Activated T-helper 9 cell treated with anti-CD3 and anti-CD28 coated beads, Interleukin-2, amount 50 U/mL, for 16 hours (primary cell): Measurements from ENCODE around the gene EHD3.

Source experiments
- DNase-seq: peaks from one replicate; pipeline ENCODE4 v3.0.0-alpha.2; 2020; ENCODE audit warnings: low read depth

The EHD3 gene

DNA sequence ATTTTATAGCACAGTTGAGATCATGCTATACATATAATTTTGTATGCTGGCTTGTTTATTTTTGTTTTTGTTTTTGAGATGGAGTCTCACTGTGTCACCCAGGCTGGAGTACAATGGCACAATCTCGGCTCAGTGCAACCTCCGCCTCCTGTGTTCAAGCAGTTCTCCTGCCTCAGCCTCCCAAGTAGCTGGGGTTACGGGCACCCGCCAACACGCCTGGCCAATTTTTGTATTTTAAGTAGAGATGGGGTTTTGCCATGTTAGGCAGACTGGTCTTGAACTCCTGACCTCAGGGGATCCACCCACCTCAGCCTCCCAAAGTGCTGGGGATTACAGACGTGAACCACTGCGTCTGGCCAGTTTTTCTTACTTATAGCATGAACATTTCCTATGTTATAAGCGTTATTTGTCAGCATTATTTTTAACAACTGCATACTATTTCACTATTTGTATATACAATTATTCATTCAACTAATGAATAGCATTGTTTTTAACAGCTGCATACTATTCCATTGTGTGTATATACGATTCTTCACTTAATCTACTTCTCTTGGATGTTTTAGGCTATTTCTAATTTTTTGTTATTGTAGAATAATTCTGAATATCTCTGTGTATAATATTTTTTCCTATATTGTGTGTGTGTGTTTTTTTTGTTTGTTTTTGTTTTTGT lies 3.5 kb downstream of the EHD3 start:
- DNase-seq, result no peak

DNA sequence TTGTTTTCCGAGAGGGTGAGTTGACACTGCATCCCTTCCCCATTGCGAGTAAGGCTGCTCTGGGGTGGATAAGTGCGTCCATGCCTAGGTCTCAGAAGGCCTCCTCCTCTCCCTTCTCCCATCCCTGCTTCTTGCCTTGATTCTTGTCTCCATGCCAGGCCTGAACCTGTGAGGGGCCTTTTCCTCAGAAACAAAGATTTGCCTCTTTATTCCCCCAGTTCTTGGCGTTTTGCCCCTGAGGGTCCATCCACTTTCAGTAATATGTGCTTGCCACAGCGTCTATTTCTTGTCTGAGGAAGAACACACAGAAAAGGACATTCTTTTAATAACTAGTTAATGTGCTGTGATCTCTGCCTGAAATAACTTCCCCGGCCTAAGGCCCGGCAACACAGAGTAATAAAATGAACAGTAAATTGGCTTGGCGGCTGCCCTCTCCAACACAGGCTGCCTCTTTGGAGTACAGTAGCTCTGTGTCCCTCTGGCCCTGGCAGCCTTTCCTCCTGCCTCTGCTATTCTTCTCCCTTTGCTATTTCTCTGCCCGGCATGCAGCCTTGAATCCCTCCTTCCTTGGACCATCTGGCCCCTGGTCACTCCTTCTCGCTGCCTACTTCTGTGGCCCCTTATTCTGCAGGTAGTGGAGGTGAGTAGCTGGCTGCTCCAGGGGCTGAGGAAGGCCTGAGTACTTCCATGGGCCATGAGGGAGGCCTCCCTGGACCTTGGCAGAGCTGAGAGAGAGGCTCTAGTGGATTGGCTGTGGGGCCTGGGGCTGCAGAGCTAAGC lies 4.4 kb downstream of the EHD3 start:
- no peak for DNase-seq

DNA sequence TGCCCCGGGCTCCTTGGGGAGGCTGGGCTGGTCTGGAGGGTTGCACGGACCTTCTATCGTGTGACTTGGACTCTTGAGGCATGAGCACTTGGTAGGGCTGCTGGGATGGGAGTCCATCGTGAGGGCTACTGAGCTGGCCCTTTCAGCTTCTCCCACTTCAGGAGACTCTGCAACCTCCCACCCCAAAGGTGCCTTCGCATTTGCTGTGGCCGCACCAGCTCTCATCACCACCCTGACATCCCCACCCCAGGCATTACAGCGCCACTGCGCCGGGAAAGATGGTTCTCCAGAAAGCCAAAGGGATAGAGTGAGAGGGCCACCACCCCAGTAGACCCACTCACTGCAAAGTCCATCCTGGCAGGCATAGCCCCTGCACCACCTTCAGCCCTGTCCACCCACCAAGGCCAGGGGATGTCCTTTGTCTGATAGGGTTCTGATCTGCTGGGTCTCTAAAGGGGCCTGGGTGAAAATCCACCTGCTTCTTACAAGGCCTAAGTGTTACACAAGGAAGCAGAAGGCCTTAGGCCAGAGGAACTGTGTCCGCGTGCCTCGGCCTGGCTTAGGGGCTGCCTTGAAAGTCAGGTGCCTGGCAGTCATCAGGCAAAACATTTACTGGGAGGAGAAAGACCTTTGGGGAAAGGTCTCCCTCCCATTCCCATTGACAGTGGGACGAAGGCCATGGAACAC lies 5.1 kb downstream of the EHD3 start:
- no peak for DNase-seq

DNA sequence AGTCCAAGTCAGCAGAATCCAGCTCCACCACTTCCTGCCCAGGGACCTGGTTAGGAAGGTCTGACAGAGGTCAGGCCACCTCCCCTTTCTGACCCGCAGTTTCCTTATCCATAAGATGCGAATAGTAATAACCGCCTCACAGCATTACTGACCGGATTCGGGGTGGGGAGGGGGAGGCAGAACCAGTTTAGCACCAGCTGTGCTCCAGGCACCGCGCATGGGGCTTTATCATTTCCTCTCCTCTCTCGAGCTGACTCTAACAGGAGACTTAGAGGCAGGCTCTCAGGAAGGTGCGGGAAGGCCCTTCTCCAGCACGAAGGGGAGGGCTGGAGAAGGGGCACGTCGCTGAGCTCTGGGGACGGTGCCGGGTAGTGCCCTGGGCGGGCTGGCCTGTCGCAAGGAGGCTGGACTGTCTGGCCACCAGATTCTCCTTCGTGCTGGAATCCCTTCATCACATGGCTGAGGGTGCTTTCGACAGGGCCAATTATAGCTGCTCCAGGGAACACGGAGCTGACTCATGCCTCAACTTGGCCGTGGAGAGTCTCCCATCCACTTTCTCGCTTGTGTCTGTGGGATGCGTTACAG lies 5.7 kb downstream of the EHD3 start:
- no peak for DNase-seq

DNA sequence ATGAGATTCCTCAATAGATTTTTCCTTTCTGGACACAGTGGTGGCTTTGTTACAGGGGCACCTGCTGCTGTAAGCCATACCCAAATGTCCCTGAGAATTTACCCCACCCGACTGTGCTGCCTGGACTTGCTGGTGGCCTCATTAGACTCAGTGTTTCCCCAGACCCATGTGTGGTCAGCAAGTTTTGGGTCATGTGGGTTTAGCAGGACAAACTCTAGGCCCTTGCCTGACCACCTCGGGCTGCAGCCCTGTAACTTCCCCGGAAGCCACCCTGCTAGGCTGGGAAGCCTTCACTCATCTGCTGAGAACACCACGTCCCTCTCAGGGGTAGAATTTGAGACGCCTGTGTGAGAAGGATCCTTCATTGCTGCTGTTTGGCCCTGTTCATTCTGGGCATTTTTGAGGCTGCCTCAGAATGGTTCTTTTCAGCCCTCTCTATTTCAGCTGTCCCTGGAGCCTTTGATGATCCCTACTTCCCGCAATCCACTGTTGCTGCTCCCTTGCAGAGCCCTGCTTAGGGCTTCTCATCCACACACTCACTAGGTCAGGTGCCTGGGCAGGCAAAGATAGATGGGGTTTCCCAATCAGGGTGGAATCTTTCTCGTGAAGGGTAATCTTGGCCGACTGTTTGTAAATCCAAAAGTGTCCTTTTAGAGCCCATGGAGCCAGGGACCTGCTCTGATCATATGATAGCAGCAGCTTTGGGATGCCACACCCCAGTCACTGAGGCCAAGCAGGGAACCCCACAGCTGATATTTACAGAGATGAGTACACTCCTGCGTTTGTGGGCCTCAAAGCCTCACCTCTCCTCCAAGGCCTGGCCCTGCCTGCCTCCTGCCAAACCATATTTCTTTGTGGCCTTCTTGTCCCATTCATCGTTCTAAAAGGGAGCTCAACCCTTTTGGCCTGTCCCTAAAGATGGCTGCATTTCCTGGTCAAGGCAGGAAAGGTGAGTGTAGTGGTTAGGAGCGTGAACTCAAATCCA lies 6.7 kb downstream of the EHD3 start:
- no peak for DNase-seq

DNA sequence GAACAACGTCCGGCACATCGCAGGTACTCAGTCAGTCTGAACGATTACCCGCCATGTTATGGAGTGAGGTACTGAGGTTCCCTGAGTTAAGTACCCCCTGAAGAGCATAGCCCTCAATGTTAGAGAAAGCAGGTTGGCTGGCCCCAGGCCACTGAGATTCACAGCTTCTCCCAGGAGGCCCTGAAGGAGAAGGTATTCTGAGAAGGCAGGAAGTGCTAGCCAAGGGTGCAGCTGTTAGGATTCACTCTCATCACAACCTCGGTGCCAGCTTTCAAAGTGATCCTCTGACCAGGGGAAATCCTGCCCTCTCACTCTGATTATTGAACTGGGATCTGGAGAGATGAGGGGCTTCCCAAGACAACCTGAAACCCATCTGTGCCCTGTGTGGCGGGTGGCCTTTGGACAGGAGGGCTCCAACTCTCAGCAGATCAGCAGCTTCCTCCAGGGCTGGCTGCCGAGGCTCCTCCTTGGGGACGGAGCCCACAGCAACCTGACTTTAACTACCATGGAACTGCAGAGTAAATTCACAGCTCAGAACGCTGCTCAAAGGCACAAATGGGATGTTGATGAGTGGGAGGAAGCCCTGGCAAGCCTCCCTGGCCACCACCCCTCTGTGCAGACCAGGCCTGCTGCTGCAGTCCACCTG lies 7.8 kb downstream of the EHD3 start:
- DNase-seq, result no peak

DNA sequence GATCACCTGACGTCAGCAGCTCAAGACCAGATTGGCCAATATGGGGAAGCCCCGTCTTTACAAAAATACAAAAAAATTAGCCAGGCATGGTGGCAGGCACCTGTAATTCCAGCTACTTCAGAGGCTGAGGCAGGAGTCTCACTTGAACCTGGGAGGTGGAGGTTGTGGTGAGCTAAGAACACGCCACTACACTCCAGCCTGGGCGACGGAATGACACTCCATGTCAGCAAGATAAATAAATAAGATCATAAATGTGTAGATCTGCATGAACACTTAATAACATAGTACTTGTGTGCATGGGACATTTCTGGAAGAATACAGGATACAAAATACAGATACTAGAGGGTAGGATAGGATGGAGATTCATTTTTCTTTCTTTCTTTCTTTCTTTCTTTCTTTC lies 9.1 kb downstream of the EHD3 start:
- no peak for DNase-seq

DNA sequence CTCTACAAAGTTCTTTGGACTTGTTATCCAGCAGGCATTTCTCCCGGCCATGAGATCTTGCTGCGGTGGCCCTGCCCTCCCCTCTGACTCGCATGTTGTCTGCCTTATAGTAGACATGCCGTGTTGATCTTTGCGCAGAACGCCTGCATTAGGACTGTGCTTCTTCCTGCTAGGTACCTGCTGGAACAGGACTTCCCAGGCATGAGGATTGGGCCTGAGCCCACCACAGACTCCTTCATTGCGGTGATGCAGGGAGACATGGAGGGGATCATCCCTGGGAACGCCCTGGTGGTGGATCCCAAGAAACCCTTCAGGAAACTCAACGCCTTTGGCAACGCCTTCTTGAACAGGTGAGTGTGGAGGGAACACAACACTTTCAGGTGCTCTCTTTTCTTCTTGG lies 10.1 kb downstream of the EHD3 start:
- no peak for DNase-seq

DNA sequence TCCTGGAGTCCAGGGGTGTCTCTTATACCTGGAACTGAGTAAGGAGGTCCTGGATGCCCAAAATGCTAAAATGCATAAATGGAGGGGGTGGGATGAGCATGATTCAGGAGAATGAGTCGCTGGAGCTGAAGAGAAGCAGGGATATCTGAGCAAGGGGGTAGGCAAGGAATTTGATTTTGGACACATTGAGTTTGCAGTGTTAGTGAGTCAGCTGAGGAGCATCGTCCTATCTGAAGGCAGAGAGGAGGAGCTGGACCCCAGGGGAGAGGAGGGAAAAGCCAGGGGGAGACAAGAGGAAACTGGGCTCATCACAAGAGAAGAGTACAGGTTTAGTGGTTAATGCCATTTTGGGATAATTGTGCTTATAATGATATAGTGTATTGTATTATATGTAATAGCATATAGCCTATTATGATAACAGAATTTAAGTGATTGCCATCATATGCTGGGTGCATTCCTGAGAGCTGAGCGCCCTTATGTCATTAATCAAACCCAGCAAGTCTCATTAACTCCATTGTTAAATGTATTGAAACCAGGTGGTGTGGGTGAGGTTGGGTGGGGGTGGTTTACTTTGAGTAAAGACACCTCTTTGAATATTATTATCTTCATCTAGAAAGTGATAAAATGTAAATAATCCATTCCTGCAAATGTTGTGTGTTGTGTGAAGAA lies 12.4 kb downstream of the EHD3 start:
- no peak for DNase-seq

DNA sequence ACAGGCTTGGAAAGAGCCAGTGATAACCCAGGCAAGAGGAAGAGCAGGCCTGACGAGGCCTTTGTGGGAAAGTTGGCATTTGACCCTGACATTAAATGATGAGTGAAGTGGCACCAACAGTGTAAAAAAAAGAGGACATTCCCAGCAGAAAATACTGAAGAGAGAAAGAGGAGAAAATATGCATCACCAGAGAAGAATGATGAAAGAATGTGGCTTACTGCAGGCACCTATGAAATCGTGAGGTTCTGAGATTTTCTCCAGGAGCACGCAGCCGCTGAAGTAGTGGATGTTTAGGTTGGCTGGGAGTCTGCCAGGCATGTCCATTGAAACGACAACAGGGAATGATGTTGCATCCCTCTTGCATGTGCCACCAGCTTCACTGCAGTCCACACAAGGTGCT lies 13.8 kb downstream of the EHD3 start:
- DNase-seq, result no peak

DNA sequence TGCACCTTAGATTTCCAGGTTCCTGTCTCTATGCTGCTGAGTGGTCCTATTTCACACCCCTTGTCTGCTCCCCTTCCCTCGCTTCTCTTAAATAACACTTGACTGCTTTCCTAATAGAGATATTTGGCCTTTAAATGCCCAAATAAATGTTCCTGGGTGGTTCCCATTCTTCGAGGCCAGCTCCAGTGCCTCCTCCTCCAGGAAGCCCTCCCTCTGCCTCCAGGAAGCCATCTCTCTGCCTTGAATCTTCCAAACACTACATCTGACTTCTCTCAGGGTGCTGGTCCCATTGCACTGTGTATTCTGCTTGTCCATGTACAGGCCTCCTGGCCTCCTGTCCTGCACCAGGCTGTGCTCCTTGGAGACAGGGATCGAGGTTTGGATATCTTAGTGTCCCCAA lies 14.2 kb downstream of the EHD3 start:
- no peak for DNase-seq

DNA sequence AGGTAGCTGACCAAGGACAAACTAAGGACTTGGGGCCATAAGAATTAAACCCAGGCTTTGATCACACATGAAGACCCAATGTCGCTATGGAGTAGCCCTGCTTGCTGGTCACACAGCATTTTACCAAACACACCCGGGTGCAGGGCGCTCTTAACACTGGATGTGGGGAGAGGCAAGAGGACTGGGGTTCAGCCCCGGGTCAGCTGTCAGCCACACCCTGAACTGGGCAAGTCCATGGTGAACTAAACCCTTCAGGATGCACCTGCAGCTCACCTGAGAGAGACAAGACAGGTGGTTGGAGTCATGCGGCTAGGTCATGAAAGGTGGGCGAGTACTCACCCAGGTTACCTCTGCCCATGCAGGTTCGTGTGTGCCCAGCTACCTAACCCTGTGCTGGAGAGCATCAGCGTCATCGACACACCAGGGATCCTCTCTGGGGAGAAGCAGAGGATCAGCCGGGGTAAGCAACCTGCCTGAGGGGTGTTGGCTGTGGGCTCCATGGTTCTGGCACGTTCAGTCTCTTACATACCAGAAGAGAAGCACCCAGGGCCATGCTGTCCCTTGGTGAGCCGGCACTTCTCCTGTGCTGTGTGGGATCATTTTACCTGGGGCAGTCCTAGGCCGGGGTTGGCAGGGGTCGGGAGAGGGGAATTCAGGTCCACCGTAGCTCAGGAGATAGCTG lies 15.2 kb downstream of the EHD3 start:
- DNase-seq, result no peak

DNA sequence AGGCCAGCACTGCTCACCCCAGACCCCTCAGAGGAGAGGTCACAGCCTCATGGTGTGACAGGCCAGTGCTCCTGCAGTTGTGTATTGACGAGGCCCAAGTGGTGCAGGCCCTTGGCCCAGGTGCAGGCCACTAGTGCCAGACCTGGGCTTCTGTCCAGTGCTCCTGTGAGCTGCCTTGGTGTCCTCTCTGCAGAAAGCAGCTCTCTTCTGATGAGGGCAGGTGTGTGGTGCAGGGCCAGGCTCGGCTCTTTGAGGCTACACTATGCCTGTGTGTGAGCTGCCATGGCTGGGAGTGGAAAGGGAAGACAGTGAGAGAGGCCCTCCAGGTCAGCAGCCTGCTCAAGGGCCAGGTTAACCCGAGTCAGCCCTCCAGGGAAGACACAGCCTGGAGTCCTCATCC lies 17.1 kb downstream of the EHD3 start:
- no peak for DNase-seq

DNA sequence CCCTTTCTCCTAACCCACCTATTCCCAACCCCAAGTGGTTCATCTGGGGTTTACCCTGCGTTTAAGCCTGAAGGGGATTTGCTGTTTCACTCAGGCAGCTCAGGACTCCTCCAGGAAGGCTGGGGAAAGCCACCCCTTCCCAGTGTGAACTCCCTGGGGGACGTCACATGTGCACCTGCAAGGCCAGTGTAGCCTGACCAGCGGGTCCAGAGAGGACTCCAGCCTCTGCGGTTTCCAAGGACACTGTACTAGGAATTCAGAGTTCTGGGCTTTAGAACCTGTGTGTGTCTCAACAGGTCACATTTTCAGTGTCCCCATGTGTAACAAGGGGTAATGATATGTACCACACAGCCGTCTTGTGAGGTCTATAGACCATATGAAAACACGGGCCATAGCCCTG lies 17.9 kb downstream of the EHD3 start:
- DNase-seq, result no peak

DNA sequence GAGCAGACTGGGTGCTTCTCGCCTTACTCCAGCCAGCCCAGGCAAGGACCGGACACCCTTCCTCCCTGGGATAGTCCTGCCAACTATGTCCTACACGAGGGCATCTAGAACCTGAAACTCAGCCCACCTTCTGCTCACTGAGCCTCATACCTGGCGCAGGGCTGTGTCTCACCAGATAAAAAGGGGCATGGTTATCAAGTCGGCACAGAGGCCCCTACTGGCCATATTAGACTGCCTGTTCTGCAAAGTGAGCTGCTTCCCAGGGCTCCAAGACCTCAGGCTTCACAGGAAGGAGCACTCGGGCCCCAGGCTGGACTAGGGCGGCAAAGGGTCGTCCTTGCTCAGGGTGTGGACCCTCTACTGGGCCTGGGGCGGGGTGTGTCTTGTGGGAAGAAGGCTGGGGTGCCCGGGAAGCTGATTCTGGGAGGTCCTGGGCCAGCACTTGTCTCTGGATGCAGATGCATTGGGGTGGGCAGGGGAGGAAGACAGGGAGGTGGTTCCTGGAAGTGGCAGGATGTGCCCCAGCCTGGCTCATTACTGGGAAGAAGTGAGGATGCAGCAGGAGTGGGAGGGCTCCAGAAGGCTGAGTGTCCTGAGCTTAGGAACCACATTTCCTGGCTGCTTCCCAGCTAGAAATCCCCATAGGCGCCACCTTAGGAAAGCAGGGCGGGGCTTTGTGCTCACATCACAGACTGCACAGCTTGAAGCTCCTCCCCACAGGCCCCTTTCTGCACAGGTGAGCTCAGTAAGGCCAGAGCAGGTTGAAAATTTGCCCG lies 19.6 kb downstream of the EHD3 start:
- DNase-seq, result no peak

DNA sequence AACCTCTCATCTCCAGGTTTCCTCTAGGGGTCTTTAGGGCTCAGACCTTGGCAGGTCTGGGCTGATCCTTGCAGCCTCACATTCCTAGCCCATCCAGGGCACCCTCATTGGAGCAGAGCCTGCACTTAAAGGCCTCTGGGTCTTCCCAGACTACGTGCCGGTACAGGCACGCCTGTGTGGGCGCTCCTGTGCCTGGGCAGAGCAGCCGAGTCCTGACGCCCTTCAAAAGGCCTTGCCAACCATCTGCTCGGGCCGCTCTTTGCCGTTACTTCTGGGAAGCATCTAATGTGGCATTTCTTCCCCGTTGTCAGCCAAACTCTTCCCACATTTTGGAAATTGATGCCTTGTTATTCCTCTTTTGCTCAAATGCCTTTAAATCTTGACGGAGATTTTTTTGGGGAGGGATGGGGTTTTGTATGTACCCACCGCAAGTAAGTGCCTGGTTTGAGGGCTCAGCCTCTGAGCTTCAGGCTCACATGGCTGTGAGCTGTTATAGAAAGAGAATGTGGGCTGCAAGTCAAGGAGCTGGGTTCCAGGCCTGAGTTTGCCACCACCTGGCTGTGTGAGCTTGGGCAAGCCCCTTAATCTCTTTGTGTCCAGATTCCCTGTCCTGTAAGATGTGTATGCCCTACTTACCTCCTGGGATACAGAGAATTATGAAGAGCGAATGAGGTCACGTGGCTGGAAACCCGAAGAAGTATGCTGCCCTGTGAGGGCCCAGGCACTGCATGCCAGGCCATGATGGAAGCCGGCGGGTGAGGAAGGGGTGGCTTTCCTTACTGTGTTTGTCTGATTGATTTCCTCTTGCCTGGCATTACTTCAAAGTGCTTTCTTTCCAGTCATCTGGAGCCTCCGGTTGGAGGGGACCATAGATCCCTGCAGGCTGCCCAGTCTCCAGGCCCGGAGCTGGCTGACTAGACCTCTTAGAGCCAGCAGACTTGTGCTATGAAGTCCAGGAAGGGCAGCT lies 20.6 kb downstream of the EHD3 start:
- DNase-seq, result no peak

DNA sequence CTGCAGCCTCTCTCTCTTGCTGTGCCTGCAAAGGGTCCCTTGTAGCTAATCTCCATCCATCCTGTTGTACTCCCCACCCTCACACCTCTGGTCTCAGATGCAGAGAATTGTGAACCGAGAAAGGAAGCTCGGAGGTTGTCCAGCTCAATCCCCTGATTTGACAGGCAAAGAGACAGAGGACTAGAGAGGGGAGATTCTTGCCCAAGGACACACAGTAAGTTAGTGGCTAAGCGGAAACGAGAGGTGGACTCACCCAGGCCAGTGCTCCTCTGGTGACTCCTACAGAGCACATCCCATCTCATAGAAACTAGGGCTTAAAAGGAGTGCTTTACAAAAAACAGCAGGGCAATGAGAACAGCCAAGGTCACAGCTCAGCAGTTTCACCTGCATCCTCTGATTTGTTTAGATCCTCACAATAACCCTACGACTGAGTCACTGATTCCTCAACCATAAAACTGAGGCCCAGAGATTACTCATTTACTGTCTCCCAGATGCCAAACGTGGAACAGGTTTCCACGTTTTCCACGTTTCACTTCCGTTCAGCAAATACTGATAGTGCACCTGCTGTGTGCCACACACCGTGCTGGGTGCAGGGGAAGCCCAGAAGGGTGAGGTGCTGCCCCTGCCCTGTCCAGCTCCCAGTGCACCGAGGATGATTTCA lies 22.1 kb downstream of the EHD3 start:
- DNase-seq, result no peak
